HG02610 (cell line): ENCODE measurements around the gene TBX10.
"Not testable (repeated sequence)": the region's sequence is repeated elsewhere in the genome, so short reads cannot be mapped to it uniquely, and the experiment has no call there.

ENCODE experiments used
- ATAC-seq: cut with Tn5 transposase; IDR thresholded peaks from one replicate; pipeline ENCODE4 v1.9.1; 2021; ENCODE audit warnings: mild to moderate bottlenecking, moderate library complexity; ENCODE audit not compliant: unreplicated experiment

TBX10 gene

GRCh38 chr11:67604815-67605214 lies 34.7 kb downstream of the TBX10 start:
- ATAC-seq = no peak

- ATAC-seq = not testable (repeated sequence)
Observed at GRCh38 chr11:67604119-67604518, 35.4 kb downstream of the TBX10 start.

GRCh38 chr11:67601098-67601497 lies 38.5 kb downstream of the TBX10 start:
- no peak for ATAC-seq

- no peak for ATAC-seq
Observed at GRCh38 chr11:67600324-67601029, 39.1 kb downstream of the TBX10 start.

- ATAC-seq = no peak
Observed at GRCh38 chr11:67599149-67599548, 40.4 kb downstream of the TBX10 start.

GRCh38 chr11:67597963-67598362 lies 41.6 kb downstream of the TBX10 start:
- ATAC-seq = not testable (repeated sequence)

GRCh38 chr11:67597458-67597857 lies 42.1 kb downstream of the TBX10 start:
- ATAC-seq = not testable (repeated sequence)

- ATAC-seq = no peak
Observed at GRCh38 chr11:67596753-67597300, 42.7 kb downstream of the TBX10 start.

- no peak for ATAC-seq
Observed at GRCh38 chr11:67594480-67594879, 45.1 kb downstream of the TBX10 start.

GRCh38 chr11:67593565-67593905 lies 46.0 kb downstream of the TBX10 start:
- ATAC-seq = no peak

GRCh38 chr11:67592880-67593564 lies 46.5 kb downstream of the TBX10 start:
- no peak for ATAC-seq

GRCh38 chr11:67588899-67589415 lies 50.6 kb downstream of the TBX10 start:
- ATAC-seq = not testable (repeated sequence)

GRCh38 chr11:67588136-67588503 lies 51.4 kb downstream of the TBX10 start:
- ATAC-seq = peak; percentile 18

GRCh38 chr11:67586568-67587250 lies 52.9 kb downstream of the TBX10 start:
- ATAC-seq = no peak

- no peak for ATAC-seq
Observed at GRCh38 chr11:67585911-67586310, 53.7 kb downstream of the TBX10 start.

- ATAC-seq = no peak
Observed at GRCh38 chr11:67584881-67585873, 54.4 kb downstream of the TBX10 start.

- no peak for ATAC-seq
Observed at GRCh38 chr11:67584205-67584880, 55.2 kb downstream of the TBX10 start.

GRCh38 chr11:67583247-67584204 lies 56.0 kb downstream of the TBX10 start, which contains the start of gene GSTP1:
Gene GSTP1, plus strand, starts transcription at chr11:67583812. Its CDS starts 32 bp downstream, at chr11:67583844.
- ATAC-seq = peak; percentile 51
